LNCaP clone FGC (cell line): ENCODE measurements around the gene TMEM266.

ENCODE experiments used
- DNase-seq: peaks from one replicate; pipeline ENCODE4 v3.0.0-alpha.2; 2011; ENCODE audit warnings: low read depth
- H3K4me3 ChIP-seq: 2 replicates; pipeline ENCODE4 v1.5.1; 2011; ENCODE audit warnings: mild to moderate bottlenecking, low read depth, low read length, control low read depth
- TF ChIP-seq, protein P1 (sequence below): IDR thresholded peaks from 2 replicates; pipeline ENCODE4 v1.5.1; 2012; ENCODE audit warnings: mild to moderate bottlenecking; ENCODE audit not compliant: control insufficient read depth, insufficient read depth; ENCODE audit errors: extremely low read depth

Gene TMEM266

DNA sequence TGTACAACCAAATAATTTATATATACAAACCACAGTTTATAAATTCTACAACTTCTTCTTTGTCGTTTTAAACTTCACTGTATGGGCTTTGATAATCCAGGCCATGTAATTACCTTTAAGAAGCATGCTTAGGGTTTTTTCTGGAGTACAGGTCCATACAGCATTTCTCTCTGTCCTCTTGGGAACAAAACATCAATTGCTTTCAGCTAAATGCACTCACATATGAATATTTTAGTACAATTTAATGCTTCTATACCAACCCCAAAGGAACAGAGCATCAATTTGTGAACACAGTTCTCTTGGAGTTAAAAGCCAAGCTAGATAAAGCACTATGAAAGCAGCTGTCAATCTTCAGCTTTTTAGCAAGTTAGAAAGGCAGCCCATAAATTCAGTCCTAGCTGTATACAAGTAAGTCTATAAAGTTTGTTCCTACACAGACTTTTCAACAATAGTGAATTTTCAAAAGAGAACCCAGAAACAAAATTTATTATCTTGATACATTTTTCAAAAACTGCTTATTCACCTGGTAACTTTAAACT lies 185.4 kb downstream of the TMEM266 start:
- no peak for DNase-seq
- H3K4me3 ChIP-seq = no peak overlapping the region
- TF ChIP-seq, protein P1, sequence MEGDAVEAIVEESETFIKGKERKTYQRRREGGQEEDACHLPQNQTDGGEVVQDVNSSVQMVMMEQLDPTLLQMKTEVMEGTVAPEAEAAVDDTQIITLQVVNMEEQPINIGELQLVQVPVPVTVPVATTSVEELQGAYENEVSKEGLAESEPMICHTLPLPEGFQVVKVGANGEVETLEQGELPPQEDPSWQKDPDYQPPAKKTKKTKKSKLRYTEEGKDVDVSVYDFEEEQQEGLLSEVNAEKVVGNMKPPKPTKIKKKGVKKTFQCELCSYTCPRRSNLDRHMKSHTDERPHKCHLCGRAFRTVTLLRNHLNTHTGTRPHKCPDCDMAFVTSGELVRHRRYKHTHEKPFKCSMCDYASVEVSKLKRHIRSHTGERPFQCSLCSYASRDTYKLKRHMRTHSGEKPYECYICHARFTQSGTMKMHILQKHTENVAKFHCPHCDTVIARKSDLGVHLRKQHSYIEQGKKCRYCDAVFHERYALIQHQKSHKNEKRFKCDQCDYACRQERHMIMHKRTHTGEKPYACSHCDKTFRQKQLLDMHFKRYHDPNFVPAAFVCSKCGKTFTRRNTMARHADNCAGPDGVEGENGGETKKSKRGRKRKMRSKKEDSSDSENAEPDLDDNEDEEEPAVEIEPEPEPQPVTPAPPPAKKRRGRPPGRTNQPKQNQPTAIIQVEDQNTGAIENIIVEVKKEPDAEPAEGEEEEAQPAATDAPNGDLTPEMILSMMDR = no peak

DNA sequence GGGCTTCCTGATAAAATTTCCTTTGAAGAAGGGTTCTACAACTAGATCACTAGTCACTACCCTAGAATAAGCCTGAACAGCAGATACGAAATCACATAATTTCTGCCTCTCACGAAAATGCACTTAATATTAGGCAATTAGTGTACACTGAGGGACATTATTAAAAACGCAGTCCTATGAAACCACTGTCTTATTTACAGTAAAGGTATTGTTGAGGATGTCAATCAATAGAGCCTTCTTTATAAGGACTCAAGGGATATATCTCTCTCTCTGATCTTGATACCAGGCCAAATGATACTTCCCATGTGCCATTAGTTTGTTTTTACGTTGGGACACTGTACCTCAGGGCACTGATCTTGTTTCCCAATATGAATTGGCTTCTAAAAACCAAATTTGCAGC lies 191.9 kb downstream of the TMEM266 start:
- DNase-seq = peak; percentile 55
- no peak overlapping the region for H3K4me3 ChIP-seq
- TF ChIP-seq, protein P1 = no peak

DNA sequence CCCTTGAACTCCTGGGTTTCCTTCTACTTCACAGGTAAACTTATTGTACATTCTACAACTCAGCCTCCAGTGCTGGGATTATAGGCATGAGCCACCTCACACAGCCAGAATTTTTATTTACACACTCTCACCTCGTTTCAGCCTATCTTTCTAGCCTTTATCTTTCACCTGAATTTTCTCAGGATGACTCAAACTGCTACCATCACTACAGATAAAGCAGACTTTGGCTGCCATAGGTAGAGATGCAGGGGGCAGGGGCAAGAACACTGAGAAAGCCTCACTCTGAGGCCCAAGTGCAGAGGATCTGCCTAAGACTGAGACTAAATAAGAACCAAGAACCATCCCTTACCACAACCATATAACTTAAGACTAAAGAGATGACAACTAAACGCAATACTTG lies 192.5 kb downstream of the TMEM266 start:
- DNase-seq = no peak
- TF ChIP-seq, protein P1 = no peak
- H3K4me3 ChIP-seq = no peak overlapping the region

DNA sequence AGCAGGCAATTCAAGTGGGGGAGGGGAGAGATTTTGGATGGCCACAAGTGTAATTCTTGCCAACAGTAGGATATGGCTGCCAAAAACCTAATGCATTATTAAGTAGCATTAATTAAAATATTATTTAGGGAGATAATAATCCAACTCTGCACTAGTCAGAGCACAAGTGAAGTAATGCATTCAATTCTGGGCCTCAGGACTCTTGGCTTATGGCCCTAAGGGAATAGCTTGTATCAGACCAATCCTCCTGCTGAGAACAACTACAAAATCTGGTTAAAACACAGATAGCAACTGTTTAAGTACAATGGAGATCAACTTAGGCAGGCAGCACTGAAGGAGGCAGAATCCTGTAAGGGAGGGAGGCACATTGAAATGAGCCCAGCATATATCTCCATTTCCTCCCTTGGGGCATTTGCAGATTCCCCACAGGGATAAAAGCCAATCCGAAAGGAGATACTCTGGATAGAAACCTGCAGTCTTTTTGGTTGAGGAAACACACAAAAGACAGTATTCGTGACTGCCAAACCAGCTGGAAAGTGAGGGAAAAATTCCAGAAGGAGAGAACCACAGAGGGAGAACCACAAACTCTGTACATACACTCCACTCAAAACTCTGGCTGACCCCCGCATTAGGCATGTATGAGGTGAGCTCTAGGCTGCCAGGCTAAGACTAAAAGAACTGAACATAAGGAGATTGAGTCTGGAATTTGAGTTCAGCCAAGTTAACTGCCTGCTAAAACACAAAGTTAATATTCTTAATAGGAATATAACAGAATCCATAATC lies 194.1 kb downstream of the TMEM266 start:
- H3K4me3 ChIP-seq = no peak overlapping the region
- TF ChIP-seq, protein P1 = no peak
- no peak for DNase-seq
